Astrocyte (in vitro differentiated cells and primary cell): ENCODE measurements around the gene IL17C.

ENCODE experiments used
- CTCF ChIP-seq: IDR thresholded peaks from 2 replicates; pipeline ENCODE4 v1.5.1; 2011; ENCODE audit warnings: low read depth, mild to moderate bottlenecking, inconsistent platforms, low read length, moderate library complexity; ENCODE audit not compliant: insufficient read depth
- EZH2 ChIP-seq: IDR thresholded peaks from 2 replicates; pipeline ENCODE4 v1.6.1; 2012; ENCODE audit warnings: mild to moderate bottlenecking, low read length, inconsistent platforms; ENCODE audit not compliant: insufficient read depth

- TF ChIP-seq CTCF, result no peak
- TF ChIP-seq EZH2, result no peak
These were observed 2.6 kb upstream of the IL17C start for GRCh38 chr16:88635671-88636319.
